ENCODE measurements around the gene ATP2B2. TPM values are rescaled to one million over a fixed set of nuclear protein-coding genes. Genes with fewer than 3 reads are reported as not detected.

ATP2B2 gene
- 1.6 TPM for total RNA-seq

DNA sequence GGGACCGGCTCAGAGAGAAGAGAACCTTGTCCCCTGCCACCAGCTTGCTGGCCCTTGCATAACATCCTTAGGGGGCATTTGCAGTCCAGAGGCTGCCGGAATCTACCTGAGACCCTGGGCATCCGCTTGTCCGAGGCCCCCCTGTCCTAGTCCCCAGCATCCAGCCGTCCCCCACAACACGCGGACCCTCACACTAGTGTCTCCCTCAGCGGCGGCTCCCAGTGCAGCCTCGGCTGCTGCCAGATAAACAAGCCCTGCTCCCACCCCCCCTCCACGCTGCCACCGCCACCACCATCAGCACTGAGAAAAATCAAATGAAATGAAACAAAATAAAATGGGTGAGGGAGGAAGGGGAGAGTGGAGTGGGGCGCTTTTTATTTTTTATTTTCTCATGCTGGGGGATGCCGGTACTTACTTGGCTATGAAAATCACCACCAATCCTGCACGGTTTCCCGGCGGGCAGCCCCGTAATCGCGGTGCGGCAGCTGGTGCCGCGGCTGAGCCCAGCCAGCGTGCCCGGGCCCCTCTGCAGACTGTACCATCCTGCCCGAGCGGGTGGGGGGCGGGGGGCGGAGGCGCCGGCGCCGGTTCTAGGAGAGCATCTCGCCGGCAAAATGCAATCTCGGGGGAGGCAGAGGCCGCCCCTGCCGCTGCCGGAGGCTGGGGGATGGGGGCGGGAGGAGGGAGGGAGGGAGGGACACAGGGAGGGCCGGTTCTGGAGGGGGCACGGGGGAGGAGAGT is at the start of gene ATP2B2:
Gene ATP2B2, minus strand, starts transcription at position 537 of the 741 bp plus-strand sequence. CDS start 56,043 bp downstream, outside the sequence.

DNA sequence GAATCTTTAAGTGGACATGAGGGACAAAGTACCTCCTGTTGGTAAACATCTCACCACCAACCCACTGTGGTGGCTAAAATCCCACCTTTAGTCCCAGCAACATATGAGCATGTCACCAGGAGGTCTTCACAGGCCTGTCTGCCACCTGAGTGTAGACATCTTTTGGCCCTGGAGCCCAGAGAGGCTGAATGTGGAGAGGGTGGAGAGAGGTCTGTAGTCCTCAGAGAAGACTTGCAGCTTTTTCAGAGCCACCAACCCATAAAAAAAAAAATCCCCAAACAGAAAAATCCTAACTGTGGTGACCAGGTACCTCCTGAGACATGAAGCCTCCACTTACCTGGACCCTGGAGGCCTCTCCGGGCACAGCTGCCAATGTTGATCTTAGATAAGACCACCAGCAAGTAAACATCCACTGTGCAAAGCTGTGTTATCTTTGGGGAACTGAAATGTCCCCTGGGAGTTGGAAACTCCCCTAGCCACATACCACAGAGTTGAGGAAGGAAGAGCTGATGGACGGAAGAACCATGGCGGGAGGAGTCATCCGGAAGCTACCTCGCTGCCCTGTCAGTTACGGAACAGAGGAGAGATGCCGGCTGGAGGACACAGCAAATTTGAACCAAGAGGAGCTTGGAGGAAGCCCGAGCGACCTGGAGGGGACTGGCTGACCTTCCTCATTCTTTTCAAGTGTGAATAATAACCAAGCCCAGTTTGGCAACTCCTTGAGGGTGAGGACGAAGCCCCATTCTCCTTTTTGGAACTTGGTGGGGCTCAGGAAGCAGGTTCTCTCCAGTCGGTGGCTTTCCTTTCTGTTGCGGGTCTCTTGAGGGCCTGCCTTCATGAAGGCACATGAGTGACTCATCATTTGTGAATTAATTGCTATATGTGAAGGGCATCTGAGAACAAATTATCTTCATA is 212.6 kb downstream of the ATP2B2 start, which contains the start of gene GHRL:
Gene GHRL, minus strand, starts transcription at position 443 of the 915 bp plus-strand sequence. CDS start 2,767 bp downstream, outside the sequence.

Small RNA genes within 50 kb of the gene (small RNA-seq; reads per million reads assigned to genes)
- gene MIR378B (ENCODE audit: low replicate concordance): 0.25 reads per million, percentile 18 among the genes with 10 or more reads in this experiment
- not detected for gene MIR885 (ENCODE audit: low replicate concordance)
- not detected for gene RF02126 (ENCODE audit: low replicate concordance)

Other genes with a start within 250 kb of the ATP2B2 start
- 3.6 TPM for gene GHRL, start 212.6 kb downstream of the ATP2B2 start, total RNA-seq
- 107 TPM for gene SEC13, start 184.5 kb downstream of the ATP2B2 start, total RNA-seq

Data from metanephros (tissue), 2 donors.